Bone marrow (tissue), 2 donors: ENCODE data around the gene DYNLRB1.
"Not testable (repeated sequence)": the region's sequence is repeated elsewhere in the genome, so short reads cannot be mapped to it uniquely, and the experiment has no call there.

Experiments
- DNase-seq, 2 donors: peaks; one replicate each; lab custom pipeline; 2025; lab: John Stamatoyannopoulos, UW

The DYNLRB1 gene

GRCh38 chr20:34512266-34512954 is 3.8 kb upstream of the DYNLRB1 start:
- no peak for DNase-seq

- DNase-seq, result no peak
Measured at GRCh38 chr20:34512955-34513419, 3.2 kb upstream of the DYNLRB1 start.

DNA sequence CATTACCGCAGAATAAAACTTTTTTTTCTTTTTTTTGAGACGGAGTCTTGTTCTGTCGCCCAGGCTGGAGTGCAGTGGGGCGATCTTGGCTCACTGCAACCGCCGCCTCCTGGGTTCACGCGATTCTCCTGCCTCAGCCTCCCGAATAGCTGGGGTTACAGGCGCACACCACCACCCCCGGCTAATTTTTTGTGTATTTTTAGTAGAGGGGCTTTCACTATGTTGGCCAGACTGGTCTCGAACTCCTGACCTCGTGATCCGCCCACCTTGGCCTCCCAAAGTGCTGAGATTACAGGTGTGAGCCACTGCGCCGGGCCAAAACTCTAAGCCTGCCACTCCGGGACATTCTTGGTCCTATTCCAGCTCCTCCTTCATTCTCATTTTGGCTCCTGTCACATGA is 2.2 kb upstream of the DYNLRB1 start:
- not testable (repeated sequence) for DNase-seq

GRCh38 chr20:34514897-34515483 is 1.2 kb upstream of the DYNLRB1 start:
- DNase-seq, result peak in 1 of 2 donors; percentile 42

DNA sequence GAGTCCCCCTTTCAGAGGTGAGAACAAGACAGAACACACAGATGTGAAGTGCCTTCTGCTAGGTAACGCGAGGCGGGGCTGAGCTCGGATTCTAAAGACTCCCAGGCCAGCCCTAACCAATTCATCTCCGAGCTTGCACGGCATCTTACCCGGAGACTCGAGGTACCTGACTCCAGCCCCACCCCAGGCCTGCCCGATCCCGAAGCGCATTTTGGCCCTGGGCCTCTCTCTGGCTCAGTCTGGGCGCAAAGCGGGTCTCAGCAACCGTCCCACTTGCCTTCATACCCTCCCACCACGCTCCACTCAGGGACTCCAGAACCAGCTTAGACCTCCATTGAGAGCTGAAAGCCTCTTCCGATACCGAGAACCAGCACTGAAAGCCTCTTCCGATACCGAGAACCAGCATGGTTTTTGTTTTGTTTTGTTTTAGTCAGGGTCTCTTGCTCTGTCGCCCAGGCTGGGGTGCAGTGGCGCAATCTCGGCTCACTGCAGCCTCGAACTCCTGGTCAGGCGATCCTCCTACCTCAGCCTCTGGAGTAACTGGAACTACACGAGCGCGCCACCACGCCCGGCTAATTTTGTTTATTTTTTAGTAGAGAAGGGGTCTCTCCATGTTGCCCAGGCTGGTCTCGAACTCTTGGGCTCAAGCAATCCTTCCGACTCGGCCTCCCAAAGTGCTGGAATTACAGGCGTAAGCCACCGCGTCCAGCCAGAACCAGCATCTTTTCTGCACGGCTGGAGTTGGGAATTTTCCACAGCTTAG is 557 bp upstream of the DYNLRB1 start:
- DNase-seq, result peak; percentile 28 to 42

- no peak for DNase-seq
Measured at GRCh38 chr20:34517114-34517505, 888 bp downstream of the DYNLRB1 start.

- not testable (repeated sequence) for DNase-seq
Measured at GRCh38 chr20:34518863-34519262, 2.6 kb downstream of the DYNLRB1 start.

DNA sequence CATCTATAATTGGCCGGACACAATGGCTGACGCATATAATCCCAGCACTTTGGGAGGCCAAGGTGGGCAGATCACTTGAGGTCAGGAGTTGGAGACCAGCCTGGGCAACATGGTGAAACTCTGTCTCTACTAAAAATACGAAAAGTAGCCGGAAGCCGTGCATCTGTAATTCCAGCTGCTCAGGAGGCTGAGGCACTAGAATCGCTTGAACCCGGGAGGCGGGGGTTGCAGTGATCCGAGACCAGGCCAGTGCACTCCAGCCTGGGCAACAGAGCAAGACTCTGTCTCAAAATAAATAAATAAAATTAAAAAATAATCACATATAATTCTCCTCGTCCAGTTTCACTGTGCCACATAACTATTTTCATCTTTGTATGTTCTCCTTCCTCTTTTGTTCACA is 3.6 kb downstream of the DYNLRB1 start:
- not testable (repeated sequence) for DNase-seq

GRCh38 chr20:34522969-34523871 is 7.0 kb downstream of the DYNLRB1 start:
- DNase-seq, result peak in 1 of 2 donors; percentile 34

- no peak for DNase-seq
Measured at GRCh38 chr20:34524426-34524825, 8.2 kb downstream of the DYNLRB1 start.

- no peak for DNase-seq
Measured at GRCh38 chr20:34525342-34525708, 9.1 kb downstream of the DYNLRB1 start.

DNA sequence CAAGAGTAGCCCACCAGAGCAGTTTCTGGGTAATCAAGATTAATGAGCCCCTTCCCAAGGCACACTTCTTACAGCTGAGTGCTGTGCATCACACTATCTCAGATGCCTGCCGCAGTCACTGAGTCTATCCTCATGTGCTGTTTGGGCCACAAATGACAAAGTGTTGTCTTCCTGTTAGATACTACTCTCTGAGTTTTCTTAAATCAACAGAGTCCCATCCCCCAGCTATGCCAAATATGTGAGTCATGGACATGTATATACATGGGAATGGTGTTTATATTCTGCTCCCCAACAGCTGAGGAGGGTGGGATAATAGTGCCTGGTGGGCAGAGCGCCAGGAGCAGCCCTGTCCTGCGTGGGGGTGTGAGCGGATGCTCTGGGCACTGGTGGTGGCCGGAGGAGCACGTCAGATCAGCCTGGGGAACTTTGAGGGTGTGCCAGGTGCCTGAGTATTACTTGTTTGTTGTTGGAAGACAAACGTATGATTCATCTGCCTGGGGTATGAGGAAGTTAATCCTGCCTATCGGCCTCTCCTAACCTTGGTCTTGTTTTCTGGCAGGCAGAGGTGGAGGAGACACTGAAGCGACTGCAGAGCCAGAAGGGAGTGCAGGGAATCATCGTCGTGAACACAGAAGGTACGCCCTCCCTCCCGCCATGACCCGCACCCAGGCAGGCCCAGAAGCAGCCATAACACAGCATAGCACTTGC is 9.6 kb downstream of the DYNLRB1 start:
- DNase-seq, result no peak

DNA sequence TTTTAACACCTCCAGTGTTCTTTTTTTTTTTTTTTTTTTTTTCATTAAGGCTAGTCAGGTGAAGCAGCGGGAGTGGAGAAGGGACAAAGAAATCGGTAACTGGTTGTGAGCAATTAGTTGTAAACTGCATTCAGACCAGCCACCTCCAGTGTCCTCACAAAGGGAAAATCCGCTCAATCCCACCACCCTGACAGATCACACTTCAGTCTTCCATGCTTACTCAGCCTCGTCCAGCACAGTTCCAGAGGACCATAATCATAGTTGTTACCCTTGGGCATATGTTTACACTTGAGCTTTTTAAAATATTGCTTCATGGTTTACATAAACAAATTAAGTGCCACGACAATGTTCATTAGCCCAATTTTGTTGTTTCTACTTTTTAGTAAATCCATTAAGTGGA is 10.2 kb downstream of the DYNLRB1 start:
- no peak for DNase-seq

GRCh38 chr20:34527016-34527415 is 10.8 kb downstream of the DYNLRB1 start:
- DNase-seq, result no peak

- no peak for DNase-seq
Measured at GRCh38 chr20:34528921-34529297, 12.7 kb downstream of the DYNLRB1 start.

DNA sequence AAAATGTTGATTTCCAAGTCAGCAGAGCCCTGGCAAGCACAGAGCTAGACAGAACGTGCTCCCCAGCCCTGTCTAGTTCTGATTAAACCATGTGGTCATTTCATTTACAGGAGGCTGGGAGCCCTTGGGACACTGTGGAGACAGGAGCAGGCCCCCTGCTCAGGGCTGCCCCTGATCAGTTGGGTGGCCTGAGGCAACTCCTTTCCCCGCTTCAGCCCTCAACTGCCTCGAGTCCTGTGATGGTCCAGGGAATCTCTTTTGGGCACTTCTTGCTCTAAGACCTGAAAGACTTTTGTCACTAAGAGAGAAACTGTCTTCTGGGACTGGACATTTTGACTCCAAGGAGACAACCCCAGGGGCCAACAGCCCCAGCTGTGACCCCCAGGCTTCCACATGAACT is 13.5 kb downstream of the DYNLRB1 start:
- DNase-seq, result no peak

DNA sequence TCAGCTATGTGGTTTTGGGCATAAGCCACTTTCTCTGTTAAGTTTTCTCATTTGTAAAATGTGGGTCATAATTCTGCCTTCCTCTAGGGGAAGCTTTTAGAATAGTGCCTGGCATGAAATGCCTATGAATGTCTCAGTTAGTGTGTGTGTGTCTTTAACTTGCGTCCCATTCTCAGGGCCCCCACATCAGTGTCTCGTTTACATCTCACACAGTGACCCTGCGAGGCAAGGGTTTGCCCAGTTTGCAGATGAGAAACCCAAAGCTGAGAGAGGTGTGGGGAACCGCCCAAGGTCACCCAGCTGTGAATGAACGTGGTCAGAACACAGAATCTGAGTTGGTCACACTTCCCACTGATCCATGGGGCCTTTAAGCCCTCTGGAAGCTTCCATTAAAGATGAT is 14.1 kb downstream of the DYNLRB1 start:
- no peak for DNase-seq

DNA sequence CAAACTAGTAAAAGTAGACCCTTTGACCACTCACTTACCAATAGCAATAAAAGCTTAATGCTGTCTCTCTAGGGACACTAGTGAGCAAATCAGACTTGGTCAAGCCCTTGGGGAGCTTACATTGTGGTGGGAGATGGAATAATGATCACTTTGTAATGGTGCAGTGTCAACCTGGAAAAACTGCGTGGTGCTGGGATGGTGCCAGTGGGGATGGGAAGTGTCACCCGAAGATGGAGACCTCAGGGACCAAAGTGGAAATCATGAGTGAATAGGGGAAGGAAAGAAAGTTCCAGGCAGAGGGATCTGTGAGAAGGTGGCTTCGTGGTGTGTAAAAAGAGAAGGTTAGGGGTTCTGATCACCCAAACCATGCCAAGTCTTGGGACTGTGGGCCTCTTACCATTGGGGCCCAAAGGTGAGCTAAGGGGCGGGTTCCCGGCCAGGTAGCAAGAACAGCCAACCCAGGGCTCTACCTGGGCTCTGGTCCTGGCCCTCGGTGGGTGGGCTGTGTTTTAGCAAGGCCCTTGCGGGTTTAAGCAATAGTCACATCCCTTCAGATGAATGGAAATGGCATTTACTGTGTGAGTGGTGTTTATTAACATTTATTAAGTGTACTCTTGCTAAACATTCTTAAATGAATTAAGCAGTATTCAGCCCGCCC is 15.5 kb downstream of the DYNLRB1 start:
- no peak for DNase-seq

DNA sequence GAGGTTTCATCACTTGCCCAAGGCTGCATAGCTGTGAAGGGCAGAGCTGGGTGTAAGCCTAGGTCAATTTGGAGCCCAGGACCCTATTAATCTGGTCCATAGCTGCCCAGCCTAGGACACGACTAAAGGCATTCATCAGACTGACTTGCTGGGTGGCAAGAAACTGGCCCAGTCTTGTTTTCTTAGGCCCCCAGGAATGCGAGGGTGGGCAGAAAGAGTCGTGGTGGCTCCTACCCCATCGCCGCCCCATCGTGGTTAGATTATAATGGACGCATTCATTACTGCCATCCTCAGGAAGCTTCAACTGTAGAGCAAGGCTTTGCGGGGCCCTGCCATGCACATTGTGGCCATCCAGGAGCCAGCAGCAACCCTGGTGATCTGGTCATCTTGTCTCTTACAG is 16.1 kb downstream of the DYNLRB1 start:
- DNase-seq, result no peak

DNA sequence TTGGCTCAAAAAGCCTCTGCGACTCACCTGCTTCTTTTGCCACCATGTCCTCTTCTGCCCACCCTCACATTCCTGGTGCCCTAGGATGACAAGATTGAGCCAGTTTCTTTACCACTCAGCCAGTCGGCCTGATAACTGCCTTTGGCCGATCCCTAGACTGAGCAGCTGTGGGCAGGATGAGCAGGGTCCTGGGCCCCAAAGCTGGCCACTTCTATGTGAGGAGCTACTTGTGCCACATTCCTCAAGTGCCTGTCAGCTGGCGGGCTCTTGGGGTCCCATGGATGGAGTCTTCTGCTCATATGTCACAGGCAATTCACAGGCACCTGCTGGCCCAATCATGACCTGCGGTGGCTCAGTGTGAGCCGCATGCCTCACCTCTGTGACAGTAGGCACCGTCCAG is 16.5 kb downstream of the DYNLRB1 start:
- DNase-seq, result no peak
